CD4-positive, alpha-beta T cell (primary cell): ENCODE data around the gene TBX5. TPM values are rescaled to one million over a fixed set of nuclear protein-coding genes. Genes with fewer than 3 reads are reported as not detected.

Experiments
- ATAC-seq: fragments of 200-7000 bp; cut with Tn5 transposase; one replicate; pipeline ENCODE4 v1.10.0; 2022; ENCODE audit warnings: mild to moderate bottlenecking; ENCODE audit not compliant: poor library complexity
- CTCF ChIA-PET: fragments of 350-600 bp; sonication (Branson Sonifier 250); formaldehyde crosslinking; loops from one replicate; lab custom pipeline; 2021; ENCODE audit warnings: antibody characterized with exemption, inconsistent platforms; lab: Charles Lee
- POLR2A ChIA-PET: fragments of 350-600 bp; sonication (Branson Sonifier 250); formaldehyde crosslinking; loops from one replicate; lab custom pipeline; 2021; ENCODE audit warnings: antibody characterized with exemption, inconsistent platforms; lab: Charles Lee
- DNase-seq, 14 experiments: peaks; one replicate each; pipeline ENCODE4 v3.0.0-alpha.2; 2013 to 2020; ENCODE audit warnings: mixed read lengths in 2 of 14
- H3K27ac ChIP-seq, 2 donors: one replicate each; pipeline versions ENCODE4 v1.5.1 to v1.7.0; 2013; ENCODE audit warnings: low read length in 2 of 2, low read depth in 1 of 2, mild to moderate bottlenecking in 1 of 2
- H3K27me3 ChIP-seq, 2 experiments: 1 replicate in 1 of 2; 2 replicates in 1 of 2; pipeline versions ENCODE4 v1.6.1 to v1.7.0; 2013; ENCODE audit warnings: low read length in 2 of 2, control low read depth in 1 of 2, mild to moderate bottlenecking in 1 of 2, moderate library complexity in 1 of 2; ENCODE audit not compliant: insufficient read depth in 2 of 2, control insufficient read depth in 1 of 2
- H3K36me3 ChIP-seq: one replicate; pipeline ENCODE4 v1.6.1; 2013; ENCODE audit warnings: low read length, control low read depth; ENCODE audit not compliant: insufficient read depth
- H3K4me1 ChIP-seq: one replicate; pipeline ENCODE4 v1.6.1; 2013; ENCODE audit warnings: low read length, control low read depth; ENCODE audit not compliant: insufficient read depth
- H3K4me3 ChIP-seq: one replicate; pipeline ENCODE4 v1.5.1; 2013; ENCODE audit warnings: mild to moderate bottlenecking, low read length, moderate library complexity
- H3K9me3 ChIP-seq, 2 experiments: 1 replicate in 1 of 2; 2 replicates in 1 of 2; pipeline versions ENCODE4 v1.6.1 to v1.7.0; 2013; ENCODE audit warnings: low read length in 2 of 2, mild to moderate bottlenecking in 2 of 2, control low read depth in 1 of 2, moderate library complexity in 1 of 2; ENCODE audit not compliant: control insufficient read depth in 1 of 2, insufficient read depth in 1 of 2
- H3K27ac Mint-ChIP-seq: one replicate; pipeline ENCODE4 v1.8.0; 2020; ENCODE audit warnings: mixed read lengths
- H3K27me3 Mint-ChIP-seq: one replicate; pipeline ENCODE4 v1.8.0; 2021; ENCODE audit warnings: mixed read lengths
- H3K36me3 Mint-ChIP-seq: one replicate; pipeline ENCODE4 v1.8.0; 2021; ENCODE audit warnings: low read depth, mixed read lengths
- H3K4me1 Mint-ChIP-seq: one replicate; pipeline ENCODE4 v1.8.0; 2021; ENCODE audit warnings: low read depth, mixed read lengths
- H3K4me3 Mint-ChIP-seq: one replicate; pipeline ENCODE4 v1.8.0; 2020; ENCODE audit warnings: mild to moderate bottlenecking, mixed read lengths
- H3K9me3 Mint-ChIP-seq: one replicate; pipeline ENCODE4 v1.8.0; 2020; ENCODE audit warnings: mixed read lengths
- intact Hi-C, 2 experiments: fragments of 100-400 bp; cut with DNase I in 1 of 2; cut with micrococcal nuclease in 1 of 2; formaldehyde crosslinking; loops; one replicate each; pipeline versions ENCODE4 v1.15.1 to v1.9.0; 2023 to 2025; cut with DNase I, micrococcal nuclease
- total RNA-seq, 174 experiments: library from RNA in 2 of 174; stranded (reverse) in 2 of 174; gene quantifications; one replicate each; pipeline ENCODE4 v1.2.3 and lab custom pipeline; 2021 to 2026
- TF ChIP-seq, protein P1 (sequence below): fragments of 200-600 bp; IDR thresholded peaks from one replicate; pipeline ENCODE4 v1.8.0; 2022; ENCODE audit warnings: antibody characterized with exemption, mild to moderate bottlenecking

TBX5 gene
- total RNA-seq, 2 experiments from 2014 or later = not detected

DNA sequence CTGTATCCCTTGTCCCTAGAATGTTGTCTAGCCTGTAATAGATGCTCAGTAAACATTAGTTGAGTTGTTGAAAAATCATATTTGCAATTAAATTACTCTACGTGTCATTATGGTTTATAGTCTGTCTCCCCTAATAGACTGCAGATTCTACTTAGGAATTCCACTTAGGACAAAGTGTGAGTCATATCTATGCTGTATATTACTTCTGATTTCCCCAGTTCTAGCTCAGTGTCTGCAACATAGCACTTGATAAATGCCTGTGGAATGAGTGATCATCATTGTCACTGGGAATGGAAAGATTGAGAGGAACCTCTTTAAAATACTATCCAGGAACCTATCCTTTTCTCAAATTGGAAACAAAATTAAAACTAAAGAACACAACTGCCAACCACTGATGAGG, 99.3 kb downstream of the TBX5 start:
- TF ChIP-seq, protein P1, sequence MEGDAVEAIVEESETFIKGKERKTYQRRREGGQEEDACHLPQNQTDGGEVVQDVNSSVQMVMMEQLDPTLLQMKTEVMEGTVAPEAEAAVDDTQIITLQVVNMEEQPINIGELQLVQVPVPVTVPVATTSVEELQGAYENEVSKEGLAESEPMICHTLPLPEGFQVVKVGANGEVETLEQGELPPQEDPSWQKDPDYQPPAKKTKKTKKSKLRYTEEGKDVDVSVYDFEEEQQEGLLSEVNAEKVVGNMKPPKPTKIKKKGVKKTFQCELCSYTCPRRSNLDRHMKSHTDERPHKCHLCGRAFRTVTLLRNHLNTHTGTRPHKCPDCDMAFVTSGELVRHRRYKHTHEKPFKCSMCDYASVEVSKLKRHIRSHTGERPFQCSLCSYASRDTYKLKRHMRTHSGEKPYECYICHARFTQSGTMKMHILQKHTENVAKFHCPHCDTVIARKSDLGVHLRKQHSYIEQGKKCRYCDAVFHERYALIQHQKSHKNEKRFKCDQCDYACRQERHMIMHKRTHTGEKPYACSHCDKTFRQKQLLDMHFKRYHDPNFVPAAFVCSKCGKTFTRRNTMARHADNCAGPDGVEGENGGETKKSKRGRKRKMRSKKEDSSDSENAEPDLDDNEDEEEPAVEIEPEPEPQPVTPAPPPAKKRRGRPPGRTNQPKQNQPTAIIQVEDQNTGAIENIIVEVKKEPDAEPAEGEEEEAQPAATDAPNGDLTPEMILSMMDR = no peak

DNA sequence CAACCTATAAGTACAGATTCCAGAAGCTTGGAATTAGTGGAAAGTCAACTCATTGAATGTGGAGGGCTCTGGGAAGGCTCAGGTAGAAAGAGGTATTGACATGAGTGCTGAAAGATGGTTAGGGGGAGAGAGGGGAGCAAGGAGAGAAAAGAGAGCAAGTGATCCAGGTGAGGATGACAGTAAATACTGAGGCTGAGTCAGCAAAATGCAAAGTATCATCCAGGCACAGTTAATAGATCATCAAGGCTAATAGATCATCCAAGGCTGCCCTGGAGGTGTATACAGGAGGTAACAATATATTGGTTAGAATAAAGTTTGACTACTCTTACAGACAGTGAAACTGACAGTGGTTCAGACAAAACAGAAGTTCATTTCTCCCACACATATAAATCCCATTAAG, 100.5 kb downstream of the TBX5 start:
- peaks cover 13% of the 10 kb centered on the region for H3K27me3 Mint-ChIP-seq
- no peak overlapping the region for H3K4me3 ChIP-seq
- H3K4me1 Mint-ChIP-seq = no peaks in the 10 kb centered on the region
- H3K36me3 ChIP-seq = no peaks in the 10 kb centered on the region
- H3K4me3 Mint-ChIP-seq = no peak overlapping the region
- ChIA-PET CTCF (no interaction called here), POLR2A (no interaction called here)
- ATAC-seq (no peak), DNase-seq (no peak)
- peaks cover 0 to 6% of the 10 kb centered on the region in 2 experiments for H3K9me3 ChIP-seq
- intact Hi-C loops = no loop called here
- H3K27ac ChIP-seq = no peak overlapping the region
- TF ChIP-seq, protein P1 = no peak
- H3K4me1 ChIP-seq = no peaks in the 10 kb centered on the region
- no peaks in the 10 kb centered on the region for H3K36me3 Mint-ChIP-seq
- peaks cover 7% of the 10 kb centered on the region for H3K9me3 Mint-ChIP-seq
- no peak overlapping the region for H3K27ac Mint-ChIP-seq
- H3K27me3 ChIP-seq = peaks cover 0 to 3% of the 10 kb centered on the region in 2 experiments

More for the DNA sequence above, 99.3 kb downstream of the TBX5 start:
- POLR2A ChIA-PET = no interaction called here
- Histone ChIP-seq H3K4me3 (no peak overlapping the region), H3K27ac (no peak overlapping the region), H3K36me3 (no peaks in the 10 kb centered on the region), H3K4me1 (no peaks in the 10 kb centered on the region), H3K27me3 (no peaks in the 10 kb centered on the region), H3K9me3 (peaks cover 0 to 3% of the 10 kb centered on the region in 2 experiments)
- CTCF ChIA-PET = no interaction called here
- H3K36me3 Mint-ChIP-seq = no peaks in the 10 kb centered on the region
- H3K4me3 Mint-ChIP-seq = no peak overlapping the region
- no peaks in the 10 kb centered on the region for H3K4me1 Mint-ChIP-seq
- no peak for ATAC-seq
- H3K9me3 Mint-ChIP-seq = peaks cover 9% of the 10 kb centered on the region
- no peak overlapping the region for H3K27ac Mint-ChIP-seq
- H3K27me3 Mint-ChIP-seq = peaks cover 11% of the 10 kb centered on the region
- intact Hi-C loops = no loop called here
- DNase-seq = no peak
